C4-2B (cell line): ENCODE results near the gene SMOC2.

Source experiments
- H3K27ac ChIP-seq: fragments of 450-650 bp; 2 replicates; pipeline ENCODE4 v1.5.1; 2017
- CTCF ChIP-seq: fragments of 450-650 bp; conservative IDR thresholded peaks from 2 replicates; pipeline ENCODE4 v1.5.1; 2017; ENCODE audit warnings: mild to moderate bottlenecking
- ZFX ChIP-seq: fragments of 450-650 bp; IDR thresholded peaks from 2 replicates; pipeline ENCODE4 v1.6.1; 2017

Gene SMOC2

GRCh38 chr6:168709390-168709789 lies 268.4 kb downstream of the SMOC2 start:
- TF ChIP-seq ZFX, result no peak
- no peak for TF ChIP-seq CTCF
- H3K27ac ChIP-seq, result no peak overlapping the region

GRCh38 chr6:168709991-168710390 lies 269.0 kb downstream of the SMOC2 start:
- TF ChIP-seq CTCF, result no peak
- no peak for TF ChIP-seq ZFX

GRCh38 chr6:168711049-168711640 lies 270.2 kb downstream of the SMOC2 start:
- TF ChIP-seq CTCF (peak; percentile 58), ZFX (no peak)
- H3K27ac ChIP-seq, result no peak overlapping the region

More at GRCh38 chr6:168709991-168710390, 269.0 kb downstream of the SMOC2 start:
- H3K27ac ChIP-seq, result no peak overlapping the region

GRCh38 chr6:168711666-168712300 lies 270.8 kb downstream of the SMOC2 start:
- no peak overlapping the region for H3K27ac ChIP-seq
- no peak for TF ChIP-seq ZFX
- no peak for TF ChIP-seq CTCF

- H3K27ac ChIP-seq, result no peak overlapping the region
- TF ChIP-seq ZFX (no peak), CTCF (no peak)
These were observed 272.0 kb downstream of the SMOC2 start for GRCh38 chr6:168712993-168713392.

- H3K27ac ChIP-seq, result no peak overlapping the region
- TF ChIP-seq ZFX (no peak), CTCF (peak; percentile 65)
These were observed 272.9 kb downstream of the SMOC2 start for GRCh38 chr6:168713839-168714238.

- no peak overlapping the region for H3K27ac ChIP-seq
- TF ChIP-seq CTCF, result no peak
These were observed 273.7 kb downstream of the SMOC2 start for GRCh38 chr6:168714547-168715260.
